Activated CD8-positive, alpha-beta memory T cell treated with anti-CD3 and anti-CD28 coated beads, Interleukin-2, amount 50 U/mL, for 1 hour (primary cell): Measurements from ENCODE around the gene SH3PXD2B.
"Not testable (repeated sequence)": the region's sequence is repeated elsewhere in the genome, so short reads cannot be mapped to it uniquely, and the experiment has no call there.

Experiments used
- DNase-seq: peaks from one replicate; pipeline ENCODE4 v3.0.0-alpha.2; 2020; ENCODE audit errors: extremely low read depth

The SH3PXD2B gene

GRCh38 chr5:172417983-172418630 lies 36.2 kb downstream of the SH3PXD2B start:
- DNase-seq: no peak

DNA sequence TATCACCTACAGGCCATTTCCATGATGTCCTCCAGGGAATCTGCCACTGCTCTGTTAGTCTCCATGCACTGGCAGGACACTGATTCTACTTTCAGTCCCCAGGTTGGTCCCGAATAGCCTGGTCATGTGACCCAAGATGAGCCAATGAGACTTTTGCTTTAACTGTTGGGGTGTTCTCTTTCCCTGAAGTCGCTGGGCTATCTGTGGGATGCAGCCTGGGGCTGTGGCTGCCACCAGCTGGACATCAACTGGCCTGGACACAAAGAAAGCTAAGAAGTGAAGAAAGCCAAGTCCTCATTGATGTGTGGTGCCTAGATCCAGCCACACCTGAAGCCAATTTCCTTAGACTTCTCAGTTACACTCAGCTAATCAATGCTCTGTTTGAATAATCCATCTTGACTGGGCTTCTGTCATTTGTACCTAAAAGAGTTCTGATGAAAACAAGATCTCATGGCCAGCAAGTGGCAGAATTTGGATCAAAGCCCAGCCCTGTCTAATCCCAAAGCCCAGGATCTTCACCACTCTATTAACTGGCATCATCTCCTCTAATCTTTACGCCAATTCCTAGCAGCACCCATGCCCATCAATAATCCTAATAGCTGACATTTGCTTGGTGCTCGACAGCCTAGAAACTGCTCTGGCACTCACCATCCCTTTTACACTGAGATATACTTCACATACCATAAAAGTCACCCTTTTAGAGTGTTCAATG lies 37.0 kb downstream of the SH3PXD2B start:
- DNase-seq: no peak

GRCh38 chr5:172415362-172416275 lies 38.7 kb downstream of the SH3PXD2B start:
- no peak for DNase-seq

DNA sequence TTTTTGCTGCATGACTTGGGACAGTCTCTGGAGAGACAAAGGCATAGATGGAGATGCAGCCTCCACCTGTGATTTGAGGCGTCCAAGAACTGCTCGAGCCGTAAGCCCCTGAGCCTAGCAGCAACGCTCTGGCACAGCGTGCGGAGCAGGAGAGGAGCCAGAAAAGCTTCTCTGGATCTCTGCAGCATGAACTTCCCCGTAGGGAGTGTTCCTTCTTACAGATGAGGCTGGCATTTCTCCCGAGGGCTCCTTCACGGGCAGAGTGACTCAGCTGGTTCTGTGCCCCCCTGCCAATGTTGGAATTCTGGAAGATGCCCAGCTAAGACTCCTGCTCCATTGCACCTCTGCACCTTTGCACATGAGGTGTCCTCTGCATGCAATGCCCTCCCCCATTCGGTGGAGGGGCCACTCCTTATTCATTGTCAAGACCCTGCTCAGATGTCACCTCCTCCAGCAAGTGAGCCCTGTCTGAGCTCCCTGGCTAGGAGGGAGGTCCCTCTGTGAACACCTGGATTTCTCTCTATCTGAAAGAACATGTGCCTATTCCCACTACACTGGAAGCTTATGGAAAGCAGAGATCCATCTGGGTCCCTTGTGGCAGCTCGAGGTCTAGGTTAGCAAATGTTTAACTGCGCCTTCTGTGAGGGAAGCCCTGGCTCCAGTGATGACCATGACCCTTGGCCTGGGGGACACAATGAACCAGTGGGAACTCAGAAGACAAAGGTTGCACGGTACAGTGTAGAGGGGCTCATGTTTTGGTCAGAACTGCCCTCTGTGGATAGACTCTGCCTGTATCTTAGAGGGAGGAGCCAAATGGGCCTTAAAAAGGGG lies 39.6 kb downstream of the SH3PXD2B start:
- DNase-seq: no peak

DNA sequence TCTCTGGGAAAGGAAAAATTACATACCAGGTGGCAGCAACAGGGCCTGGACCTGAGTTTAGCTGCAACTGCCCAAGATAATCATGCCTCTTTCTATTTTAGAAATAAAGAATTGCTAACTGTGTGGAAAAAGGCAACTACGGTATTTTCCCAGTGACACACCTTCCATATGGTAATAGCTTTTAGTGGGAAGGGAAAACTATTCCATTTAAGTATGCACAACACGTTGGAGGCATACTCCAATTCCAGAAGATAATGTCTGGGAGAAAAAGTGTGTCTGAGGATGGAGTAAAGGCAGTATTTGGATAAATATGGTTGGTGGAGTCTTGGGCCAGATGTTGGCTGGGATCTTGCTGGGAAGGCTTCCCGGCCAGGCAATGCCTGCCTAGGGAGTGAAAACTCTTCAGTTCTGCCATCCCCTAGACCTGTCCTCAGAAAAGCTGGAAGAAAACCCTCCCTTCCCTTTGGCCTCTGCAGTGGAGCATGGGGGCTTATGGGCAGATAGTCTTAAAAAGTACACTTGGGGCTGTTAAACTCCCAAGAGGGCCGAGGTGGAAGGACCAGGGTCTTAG lies 40.6 kb downstream of the SH3PXD2B start:
- DNase-seq: no peak

GRCh38 chr5:172412724-172413286 lies 41.5 kb downstream of the SH3PXD2B start:
- no peak for DNase-seq

DNA sequence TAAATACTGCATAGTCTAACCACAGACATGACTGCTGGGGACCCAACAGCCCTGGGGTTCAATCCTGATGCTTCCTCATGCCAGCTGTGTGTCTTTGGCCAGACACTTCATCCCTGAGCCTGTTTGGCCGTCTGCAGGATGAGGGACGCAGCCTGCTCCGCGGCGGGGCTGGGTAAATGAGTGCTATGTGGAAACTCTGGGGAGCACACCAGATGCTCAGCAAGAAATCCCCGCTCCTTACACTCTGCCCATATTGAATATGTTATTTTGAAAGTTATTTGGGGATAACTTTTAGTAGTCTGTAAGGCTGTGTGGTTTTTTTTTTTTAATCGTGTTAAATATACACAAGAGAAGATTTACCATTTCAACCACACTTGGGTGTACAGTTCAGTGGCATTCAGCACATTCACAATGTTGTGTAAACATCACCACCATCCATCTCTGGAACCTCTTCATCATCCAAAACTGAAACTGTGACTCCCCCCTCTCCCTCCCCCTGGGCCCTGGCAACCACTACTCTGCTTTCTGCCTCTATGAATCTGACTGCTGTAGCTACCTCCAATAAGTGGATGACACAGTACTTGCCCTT lies 42.7 kb downstream of the SH3PXD2B start:
- no peak for DNase-seq

DNA sequence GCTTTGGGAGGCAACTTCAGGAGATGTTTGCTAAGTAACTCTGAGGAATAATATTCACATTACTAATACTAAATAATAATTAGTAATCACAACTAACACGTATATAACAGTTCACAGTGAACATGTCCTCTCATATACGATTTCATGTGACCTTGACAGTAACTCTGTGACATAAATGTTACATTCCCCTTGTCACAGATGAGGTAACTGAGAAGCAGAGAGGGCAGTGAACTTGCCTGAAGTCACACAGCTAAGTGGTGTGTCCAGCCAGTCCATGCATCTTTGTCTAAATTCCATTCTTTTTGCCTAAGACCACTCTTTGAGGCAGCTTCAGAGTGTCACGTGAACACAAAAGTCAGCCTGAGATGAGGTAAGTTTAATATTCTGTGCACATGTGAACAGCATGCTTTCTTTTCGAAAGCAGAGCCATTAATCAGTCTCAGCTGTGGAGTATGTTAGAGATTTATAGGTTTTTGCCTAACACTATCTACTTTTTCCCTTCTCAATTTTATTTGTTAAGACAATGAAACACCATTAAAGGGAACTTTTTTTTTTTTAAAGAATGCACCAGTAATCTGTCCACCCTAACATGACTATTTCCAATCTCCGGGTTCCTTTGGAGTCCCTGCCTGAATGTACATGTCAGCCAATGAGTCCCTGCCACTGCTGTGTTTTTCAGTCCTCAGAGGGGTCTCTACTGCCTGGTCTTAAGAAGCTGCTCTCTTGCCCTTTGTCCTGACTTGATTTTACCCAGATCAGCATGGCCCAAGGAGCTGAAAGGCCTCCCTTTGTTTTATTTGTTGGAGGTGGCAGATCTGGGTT lies 43.5 kb downstream of the SH3PXD2B start:
- DNase-seq: no peak

DNA sequence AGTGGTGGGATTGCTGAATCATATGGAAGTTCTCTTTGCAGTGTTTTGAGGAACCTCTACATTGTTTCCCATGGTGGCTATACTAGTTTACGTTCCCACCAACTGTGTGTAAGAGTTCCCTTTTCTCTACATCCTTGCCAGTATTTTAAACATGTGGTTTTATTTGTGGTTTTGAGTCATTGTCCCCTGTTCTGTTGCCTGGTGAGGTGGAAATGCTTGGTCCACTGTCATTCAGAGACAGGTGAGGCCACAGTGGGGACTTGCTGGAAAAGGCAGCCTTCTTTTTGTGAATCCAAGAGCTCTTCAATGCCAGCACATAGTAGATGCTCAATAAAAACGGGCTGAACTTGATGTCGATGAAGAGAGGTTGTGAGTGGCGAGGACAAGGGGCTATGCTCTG lies 44.2 kb downstream of the SH3PXD2B start:
- DNase-seq: no peak

GRCh38 chr5:172409477-172409876 lies 44.8 kb downstream of the SH3PXD2B start:
- DNase-seq: not testable (repeated sequence)

- DNase-seq: no peak
Measured at GRCh38 chr5:172407822-172408221, 46.5 kb downstream of the SH3PXD2B start.

DNA sequence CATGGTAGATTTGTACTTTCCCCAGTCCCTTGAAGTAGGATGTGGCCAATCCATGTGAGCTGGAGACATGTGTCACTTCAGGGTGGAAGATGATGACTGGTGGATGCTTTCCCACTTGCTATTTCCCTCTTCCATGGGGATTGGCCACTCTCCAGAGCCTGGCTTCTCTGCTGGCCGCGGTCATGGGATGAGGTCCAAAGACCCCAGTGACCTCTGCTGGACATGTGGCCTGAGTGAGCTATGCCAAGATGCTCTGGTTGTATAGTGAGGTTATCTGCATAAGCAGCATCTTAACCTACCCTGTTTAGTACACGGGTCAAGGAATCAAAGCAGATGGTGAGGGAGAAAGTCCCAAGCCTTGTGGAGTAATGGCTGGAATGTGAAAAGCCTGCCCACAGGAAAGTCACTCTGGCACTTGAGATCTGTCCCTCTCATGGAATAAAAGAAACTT lies 47.1 kb downstream of the SH3PXD2B start:
- no peak for DNase-seq

GRCh38 chr5:172405226-172406107 lies 48.9 kb downstream of the SH3PXD2B start:
- DNase-seq: no peak

GRCh38 chr5:172404746-172405145 lies 49.6 kb downstream of the SH3PXD2B start:
- no peak for DNase-seq

GRCh38 chr5:172403817-172404216 lies 50.5 kb downstream of the SH3PXD2B start:
- no peak for DNase-seq

DNA sequence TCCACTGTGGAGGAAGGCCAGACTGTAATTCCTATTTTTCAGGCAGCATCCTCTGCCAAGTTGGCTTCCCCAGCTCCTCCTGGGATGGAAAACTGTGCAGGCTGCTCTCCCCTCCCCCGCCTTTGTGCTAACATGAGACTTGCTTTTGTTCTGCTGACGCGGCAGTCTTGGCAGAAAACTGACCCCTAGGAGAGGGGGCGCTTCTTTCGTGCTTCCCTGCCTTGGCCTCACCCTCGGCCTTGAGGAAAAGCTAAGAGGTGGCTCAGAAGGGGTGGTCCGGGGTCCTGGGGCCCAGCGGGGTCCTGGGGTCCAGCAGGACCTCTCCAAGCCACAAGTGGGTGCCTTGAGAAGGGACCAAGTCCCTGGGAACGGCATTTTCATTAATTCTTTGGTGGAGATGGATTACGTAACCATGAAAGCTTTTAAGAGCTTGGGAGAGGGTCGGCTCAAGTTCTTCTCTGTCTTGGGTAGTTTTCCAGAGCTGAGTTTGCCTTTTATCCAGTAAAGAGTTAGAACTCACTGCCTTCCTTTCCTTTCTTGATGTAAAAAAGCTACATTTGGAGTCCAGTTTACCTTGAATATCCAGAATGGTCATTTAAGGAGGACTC lies 51.0 kb downstream of the SH3PXD2B start:
- DNase-seq: no peak

- no peak for DNase-seq
Measured at GRCh38 chr5:172402531-172403188, 51.7 kb downstream of the SH3PXD2B start.

GRCh38 chr5:172402031-172402430 lies 52.3 kb downstream of the SH3PXD2B start:
- DNase-seq: not testable (repeated sequence)
